SK-N-SH (cell line): ENCODE data around the gene ENTPD7. TPM values are rescaled to one million over a fixed set of nuclear protein-coding genes. Genes with fewer than 3 reads are reported as not detected.

Experiments
- CTCF ChIA-PET: fragments of 300-600, 350-600 bp; formaldehyde crosslinking; extraction: SDS; loops from one replicate; lab custom pipeline; 2021; lab: Yijun Ruan, JAX
- POLR2A ChIA-PET: fragments of 350-600 bp; sonication (Branson Sonifier 250); formaldehyde crosslinking; extraction: SDS; loops from one replicate; lab custom pipeline; 2020; ENCODE audit warnings: antibody characterized with exemption, inconsistent platforms; lab: Yijun Ruan, JAX
- DNase-seq: peaks from one replicate; pipeline ENCODE4 v3.0.0; 2012
- H2AFZ ChIP-seq: fragments of 200-600 bp; sonication (generic); 2 replicates; pipeline ENCODE4 v1.8.1; 2016; ENCODE audit warnings: antibody characterized with exemption, mild to moderate bottlenecking, low read depth
- H3F3A ChIP-seq: fragments of 200-600 bp; sonication (generic); replicated peaks from 2 replicates; pipeline ENCODE3; 2016; ENCODE audit warnings: antibody characterized with exemption, mild to moderate bottlenecking; ENCODE audit not compliant: insufficient read depth
- H3K27ac ChIP-seq, 2 experiments: fragments of 200-500 bp in 1 of 2; fragments of 200-600 bp in 1 of 2; sonication (Bioruptor generic) in 1 of 2; sonication (generic), shearing (Covaris generic) in 1 of 2; 2 replicates each; pipeline versions ENCODE4 v1.5.1 to v1.6.1; 2014 to 2016; ENCODE audit warnings: low read depth in 2 of 2, inconsistent platforms in 1 of 2, low read length in 1 of 2, mild to moderate bottlenecking in 1 of 2, mixed read lengths in 1 of 2
- H3K27me3 ChIP-seq: fragments of 200-600 bp; sonication (generic), shearing (Covaris generic); 2 replicates; pipeline ENCODE4 v1.6.1; 2016; ENCODE audit warnings: mixed run types; ENCODE audit not compliant: insufficient read depth
- H3K36me3 ChIP-seq, 2 experiments: fragments of 200-500 bp in 1 of 2; fragments of 200-600 bp in 1 of 2; sonication (Bioruptor generic) in 1 of 2; sonication (generic) in 1 of 2; replicated peaks in 1 of 2; 2 replicates each; pipeline versions ENCODE3 to v1.5.1; 2014 to 2016; ENCODE audit warnings: low read length in 1 of 2, mild to moderate bottlenecking in 1 of 2; ENCODE audit not compliant: insufficient read depth in 2 of 2, control insufficient read depth in 1 of 2
- H3K4me1 ChIP-seq, 2 experiments: fragments of 200-500 bp in 1 of 2; fragments of 200-600 bp in 1 of 2; sonication (Bioruptor generic) in 1 of 2; sonication (generic), shearing (Covaris generic) in 1 of 2; 2 replicates each; pipeline versions ENCODE4 v1.5.1 to v1.6.1; 2014 to 2016; ENCODE audit warnings: low read depth in 1 of 2, low read length in 1 of 2, mixed run types in 1 of 2; ENCODE audit not compliant: insufficient read depth in 2 of 2, control insufficient read depth in 1 of 2
- H3K4me2 ChIP-seq: fragments of 200-600 bp; sonication (generic), shearing (Covaris generic); 2 replicates; pipeline ENCODE4 v1.6.1; 2017; ENCODE audit warnings: mixed run types
- H3K4me3 ChIP-seq, 2 experiments: fragments of 200-500 bp in 1 of 2; fragments of 200-600 bp in 1 of 2; sonication (Bioruptor generic) in 1 of 2; sonication (generic), shearing (Covaris generic) in 1 of 2; 2 replicates each; pipeline versions ENCODE4 v1.5.1 to v1.8.1; 2014 to 2016; ENCODE audit warnings: low read depth in 2 of 2, inconsistent platforms in 1 of 2, low read length in 1 of 2, mild to moderate bottlenecking in 1 of 2, mixed read lengths in 1 of 2, moderate library complexity in 1 of 2
- H3K79me2 ChIP-seq: fragments of 200-600 bp; sonication (generic); 2 replicates; pipeline ENCODE4 v1.8.1; 2017; ENCODE audit warnings: mild to moderate bottlenecking; ENCODE audit not compliant: insufficient read depth
- H3K9ac ChIP-seq: fragments of 200-600 bp; sonication (generic); 2 replicates; pipeline ENCODE4 v1.6.1; 2017; ENCODE audit warnings: mixed run types
- H3K9me2 ChIP-seq: fragments of 200-600 bp; sonication (generic); 2 replicates; pipeline ENCODE4 v1.6.1; 2017; ENCODE audit warnings: mixed run types
- H3K9me3 ChIP-seq: fragments of 200-600 bp; sonication (generic); 2 replicates; pipeline ENCODE4 v1.6.1; 2017; ENCODE audit warnings: mixed run types, mild to moderate bottlenecking, moderate library complexity
- H4K20me1 ChIP-seq: fragments of 200-600 bp; sonication (generic); 2 replicates; pipeline ENCODE4 v1.6.1; 2017; ENCODE audit warnings: mild to moderate bottlenecking, mixed run types; ENCODE audit not compliant: insufficient read depth
- CHD2 ChIP-seq: fragments of 150-350 bp; IDR thresholded peaks from 2 replicates; pipeline ENCODE4 v1.6.1; 2018; ENCODE audit warnings: low read length; ENCODE audit not compliant: partially characterized antibody
- CTCF ChIP-seq: fragments of 200-600 bp; sonication (generic); IDR thresholded peaks from 2 replicates; pipeline ENCODE4 v1.6.1; 2017; ENCODE audit warnings: antibody characterized with exemption, mild to moderate bottlenecking, moderate library complexity
- EP300 ChIP-seq, 2 experiments: IDR thresholded peaks; 2 replicates each; pipeline versions ENCODE4 v1.4.0 to v1.6.1; 2012; ENCODE audit warnings: borderline replicate concordance in 1 of 2, low read depth in 1 of 2, low read length in 1 of 2
- GATA2 ChIP-seq: sonication (generic); formaldehyde crosslinking; IDR thresholded peaks from 2 replicates; pipeline ENCODE4 v1.5.0; 2020; ENCODE audit warnings: mild to moderate bottlenecking, missing genetic modification reagents
- NRF1 ChIP-seq: IDR thresholded peaks from 2 replicates; pipeline ENCODE4 v1.6.1; 2012; ENCODE audit warnings: low read depth, mild to moderate bottlenecking, low read length
- RAD21 ChIP-seq: IDR thresholded peaks from 2 replicates; pipeline ENCODE4 v1.6.1; 2012; ENCODE audit warnings: mild to moderate bottlenecking, low read length
- RCOR1 ChIP-seq: fragments of 150-350 bp; IDR thresholded peaks from 2 replicates; pipeline ENCODE4 v1.6.1; 2017; ENCODE audit warnings: antibody characterized with exemption, low read length
- SMC3 ChIP-seq: IDR thresholded peaks from 2 replicates; pipeline ENCODE4 v1.6.1; 2012; ENCODE audit warnings: low read depth, low read length, improper control_type of control experiment
- TEAD4 ChIP-seq: IDR thresholded peaks from 2 replicates; pipeline ENCODE4 v1.4.0; 2012; ENCODE audit warnings: mild to moderate bottlenecking, borderline replicate concordance; ENCODE audit not compliant: insufficient read depth
- USF1 ChIP-seq: IDR thresholded peaks from 2 replicates; pipeline ENCODE4 v1.4.0; 2012; ENCODE audit warnings: low read depth, borderline replicate concordance
- ZBTB33 ChIP-seq: IDR thresholded peaks from 2 replicates; pipeline ENCODE4 v1.4.0; 2012; ENCODE audit warnings: low read depth, borderline replicate concordance
- polyA plus RNA-seq, 3 experiments: library from polyadenylated mRNA; depleted of rRNA; stranded (reverse); fragments of >200 nt; gene quantifications; 2 replicates each; pipeline ENCODE4 v1.2.3, GENCODE V29; 2012

ENTPD7 gene
- polyA plus RNA-seq, 1 of the 3 experiments (the other 2 are of a cell fraction) = 3.9 TPM

- TF ChIP-seq CTCF = peak; percentile 68
- peak; percentile 77 for TF ChIP-seq SMC3
- no peak for TF ChIP-seq EP300 (IDR thresholded peaks at IDR 0.05; ENCODE audit: borderline replicate concordance in 1 of 2, low read depth in 1 of 2, low read length in 1 of 2)
These were observed 28.9 kb upstream of the ENTPD7 start (continued) for GRCh38 chr10:99630433-99630832.

GRCh38 chr10:99630991-99631390 is 28.3 kb upstream of the ENTPD7 start:
- Histone ChIP-seq H3K4me2 (no peak overlapping the region), H3K4me3 (no peak overlapping the region), H4K20me1 (no peaks in the 10 kb centered on the region), H3F3A (peaks cover 4% of the 10 kb centered on the region), H3K4me1 (peaks cover 8 to 9% of the 10 kb centered on the region in 2 experiments; a peak in 3 of 4 replicates), H3K9ac (no peak overlapping the region), H3K79me2 (no peaks in the 10 kb centered on the region), H3K9me2 (no peaks in the 10 kb centered on the region), H2AFZ (peak overlapping the region; percentile 58; the same call in 1 of the 2 replicates), H3K27ac (0 out of 4 replicates have a peak overlapping the region, but pooled peaks of 1 of the 2 experiments have one; percentile 30), H3K36me3 (no peaks in the 10 kb centered on the region), H3K27me3 (no peaks in the 10 kb centered on the region), H3K9me3 (no peaks in the 10 kb centered on the region)
- no peak for DNase-seq
- ChIA-PET POLR2A (no interaction called here), CTCF (interaction anchor here (0.7 to 4.3 kb wide), 13 partner anchors 9 to 195 kb away, joined by 3 to 21 read pairs (median 4); partner anchors contain the start of genes ENTPD7 and SLC25A28)
- TF ChIP-seq NRF1 (no peak), TEAD4 (no peak), CHD2 (no peak), USF1 (no peak), ZBTB33 (no peak), SMC3 (no peak), GATA2 (CRISPR knock-in tag) (no peak), RAD21 (no peak), RCOR1 (no peak), CTCF (no peak)
